K562 (cell line): Measurements from ENCODE around the gene SLC7A10. TPM values are rescaled to one million over a fixed set of nuclear protein-coding genes. Genes with fewer than 3 reads are reported as not detected.

Experiments used
- ATAC-seq: fragments of 200-7000 bp; cut with Tn5 transposase; 3 replicates; pipeline ENCODE4 v1.9.1; 2020; ENCODE audit warnings: moderate library complexity
- BruUV-seq: library from RNA; stranded (reverse); fragments of 400-500 nt; replicated peaks from 2 replicates; lab custom pipeline; 2021; lab: Mats Ljungman, UMichigan
- CTCF ChIA-PET: fragments of 300-600 bp; formaldehyde crosslinking; extraction: SDS; loops from one replicate; lab custom pipeline; 2021; ENCODE audit warnings: low intra/inter-chr PET ratio; lab: Yijun Ruan, JAX
- POLR2A ChIA-PET: fragments of 300-600, 350-650 bp; sonication (Branson Sonifier 250); formaldehyde crosslinking; extraction: SDS; loops from one replicate; lab custom pipeline; 2021; ENCODE audit warnings: antibody characterized with exemption, inconsistent platforms; lab: Yijun Ruan, JAX
- DNase-seq, 4 experiments: peaks; one replicate each; pipeline versions ENCODE4 v3.0.0 to v3.0.0-alpha.2; 2011 to 2018; ENCODE audit warnings: low spot score in 3 of 4, mixed read lengths in 3 of 4; ENCODE audit errors: extremely low read depth in 1 of 4
- FAIRE-seq: peaks from 2 replicates; lab custom pipeline; 2011; peaks lifted over from hg19 to GRCh38; lab: Jason Lieb, UNC
- H2AFZ ChIP-seq: 2 replicates; pipeline ENCODE4 v1.6.0; 2011; ENCODE audit warnings: low read depth, low read length, control low read depth, inconsistent platforms
- H3K27ac ChIP-seq: fragments of 200-600 bp; 3 replicates; pipeline ENCODE4 v1.8.0; 2011; ENCODE audit warnings: low read depth, mild to moderate bottlenecking, control low read depth, inconsistent platforms, low read length, moderate library complexity, mixed read lengths; ENCODE audit errors: extremely low read depth
- H3K27me3 ChIP-seq, 2 experiments: fragments of 300-600 bp in 1 of 2; 2 replicates in 1 of 2; 3 replicates in 1 of 2; pipeline versions ENCODE4 v1.6.0 to v1.8.0; 2011; ENCODE audit warnings: inconsistent platforms in 2 of 2, low read length in 2 of 2, mild to moderate bottlenecking in 1 of 2, mixed read lengths in 1 of 2, moderate library complexity in 1 of 2; ENCODE audit not compliant: control insufficient read depth in 2 of 2, insufficient read depth in 2 of 2
- H3K36me3 ChIP-seq: fragments of 300-600 bp; 3 replicates; pipeline ENCODE4 v1.8.0; 2011; ENCODE audit warnings: mild to moderate bottlenecking, low read length, inconsistent platforms; ENCODE audit not compliant: control insufficient read depth, insufficient read depth
- H3K4me1 ChIP-seq, 2 experiments: fragments of 200-600 bp in 1 of 2; replicated peaks in 1 of 2; 2 replicates in 1 of 2; 3 replicates in 1 of 2; pipeline versions ENCODE4 v1.5.1 to v1.8.0; 2011; ENCODE audit warnings: inconsistent platforms in 2 of 2, low read length in 2 of 2, mild to moderate bottlenecking in 1 of 2, mixed read lengths in 1 of 2, moderate library complexity in 1 of 2; ENCODE audit not compliant: control insufficient read depth in 2 of 2, insufficient read depth in 2 of 2
- H3K4me2 ChIP-seq: 2 replicates; pipeline ENCODE4 v1.6.1; 2011; ENCODE audit warnings: low read length, control low read depth, inconsistent platforms, mixed read lengths; ENCODE audit not compliant: insufficient read depth
- H3K4me3 ChIP-seq: fragments of 200-600 bp; sonication (generic), shearing (Covaris generic); 2 replicates; pipeline ENCODE4 v1.5.1; 2016; ENCODE audit warnings: control low read depth, inconsistent platforms
- H3K79me2 ChIP-seq: fragments of 200-600 bp; 3 replicates; pipeline ENCODE4 v1.8.0; 2011; ENCODE audit warnings: low read length, inconsistent platforms; ENCODE audit not compliant: control insufficient read depth, insufficient read depth
- H3K9ac ChIP-seq, 2 experiments: 2 replicates each; pipeline versions ENCODE4 v1.6.0 to v1.6.1; 2011; ENCODE audit warnings: low read depth in 2 of 2, low read length in 2 of 2, control low read depth in 1 of 2, inconsistent platforms in 1 of 2, mild to moderate bottlenecking in 1 of 2, mixed read lengths in 1 of 2; ENCODE audit not compliant: insufficient read depth in 1 of 2
- H3K9me1 ChIP-seq: one replicate; pipeline ENCODE4 v1.6.0; 2011; ENCODE audit warnings: inconsistent platforms, mild to moderate bottlenecking, low read length, moderate library complexity; ENCODE audit not compliant: control insufficient read depth, insufficient read depth
- H3K9me3 ChIP-seq: replicated peaks from 2 replicates; pipeline ENCODE4 v1.5.1; 2011; ENCODE audit warnings: low read depth, low read length, inconsistent platforms; ENCODE audit not compliant: control insufficient read depth, insufficient read depth
- H4K20me1 ChIP-seq: replicated peaks from 2 replicates; pipeline ENCODE4 v1.6.1; 2011; ENCODE audit warnings: low read length, inconsistent platforms, mixed read lengths; ENCODE audit not compliant: control insufficient read depth, insufficient read depth
- GABPA ChIP-seq: fragments of 200-800 bp; sonication (Bioruptor generic); conservative IDR thresholded peaks from 2 replicates; pipeline ENCODE4 v1.6.1; 2016; ENCODE audit warnings: low read depth, missing genetic modification characterization, missing compliant biosample characterization
- GTF2F1 ChIP-seq: IDR thresholded peaks from 2 replicates; pipeline ENCODE4 v1.6.1; 2011; ENCODE audit warnings: low read depth, low read length, improper control_type of control experiment
- WGBS: fragments of 100-300 bp; shearing (Covaris generic); methylation state at CpG from one replicate; pipeline ENCODE4 v1.1.6; 2016; ENCODE audit warnings: low coverage, mixed read lengths; ENCODE audit not compliant: insufficient coverage; ENCODE audit errors: missing lambda C conversion rate; 5-methylcytosine and 5-hydroxymethylcytosine counted together
- in situ Hi-C: fragments of 300-500 bp; cut with MboI; formaldehyde crosslinking; loops from 4 replicates; pipeline ENCODE4 v1.15.0; 2018; ENCODE audit warnings: inconsistent platforms, mixed read lengths
- intact Hi-C: fragments of 100-400 bp; cut with micrococcal nuclease; formaldehyde crosslinking; loops from 2 replicates; pipeline ENCODE4 v1.14.2; 2022
- polyA plus RNA-seq, 8 experiments: library from polyadenylated mRNA; depleted of rRNA in 4 of 8; stranded (reverse) in 5 of 8; unstranded in 3 of 8; fragments of >200 nt; fragmentation: Nextera tagmentation in 2 of 8; fragmentation: Illumina TruSeq in 1 of 8; extraction: Ambion mirVana in 2 of 8; extraction: Trizol in 1 of 8; gene quantifications; 2 replicates each; pipeline versions ENCODE4 v1.2.1 to v1.2.3, GENCODE V29; 2011 to 2014; ENCODE audit warnings: inconsistent platforms in 1 of 8, missing spikeins in 1 of 8
- total RNA-seq, 7 experiments: library from RNA; depleted of rRNA in 6 of 7; stranded (reverse); fragments of >200 nt in 6 of 7; fragmentation: Illumina TruSeq in 2 of 7; extraction: Trizol in 2 of 7; gene quantifications; 2 replicates each; pipeline versions ENCODE4 v1.2.1 to v1.2.3, GENCODE V29; 2011 to 2021; ENCODE audit warnings: low replicate concordance in 1 of 7
- TF ChIP-seq, protein P1 (sequence below): fragments of 450-650 bp; IDR thresholded peaks from 2 replicates; pipeline ENCODE4 v1.6.1; 2016; ENCODE audit warnings: mild to moderate bottlenecking

SLC7A10 gene
- total and polyA plus RNA-seq, 9 of the 15 experiments (the other 6 are each of a cell fraction or from before 2014, with no cell fraction given), result 0.07 TPM; not detected in 8

DNA sequence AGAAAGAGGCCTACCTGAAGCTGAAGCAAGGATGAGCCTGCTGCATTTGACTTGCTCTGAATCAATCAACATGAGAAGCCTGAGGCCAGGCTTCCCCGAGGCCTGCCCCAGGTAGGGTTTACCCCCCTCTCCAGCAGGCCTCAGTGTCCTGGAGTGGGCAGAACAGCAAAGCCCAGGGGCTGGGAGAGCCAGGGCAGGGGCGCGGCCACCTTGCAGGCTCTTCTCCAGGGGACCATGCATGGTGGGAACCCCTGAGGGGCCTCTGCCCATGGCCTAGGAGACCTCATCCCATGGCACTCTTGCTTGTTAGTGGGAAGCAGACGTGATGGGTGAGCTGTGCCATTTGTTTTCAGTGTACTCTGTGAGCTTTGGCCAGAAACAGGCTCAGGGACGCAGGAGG is 51.5 kb downstream of the SLC7A10 start:
- POLR2A ChIA-PET, result interaction anchor here (0.7 to 1.4 kb wide), 2 partner anchors 9 to 12 kb away, joined by 3 read pairs; no protein-coding TSS in a partner anchor
- intact Hi-C loops, result no loop called here
- ATAC-seq, result no peak

More for the DNA sequence above, 51.5 kb downstream of the SLC7A10 start:
- Histone ChIP-seq H3K27me3 (no peaks in the 10 kb centered on the region), H4K20me1 (peaks cover 4% of the 10 kb centered on the region; the same call in 1 of the 2 replicates), H3K4me3 (no peak overlapping the region), H2AFZ (no peak overlapping the region), H3K9ac (no peak overlapping the region), H3K79me2 (peaks cover 10% of the 10 kb centered on the region; the same call in 2 of the 3 replicates), H3K4me2 (no peak overlapping the region), H3K36me3 (no peaks in the 10 kb centered on the region), H3K4me1 (peaks cover 12 to 30% of the 10 kb centered on the region in 2 experiments; a peak in 4 of 5 replicates), H3K9me3 (no peaks in the 10 kb centered on the region), H3K9me1 (no peaks in the 10 kb centered on the region)
- BruUV-seq, result no TSS peak
- DNase-seq (no peak), FAIRE-seq (no peak)
- 80% methylated on average over 4 of the region's 5 CpGs for WGBS
- in situ Hi-C loops, result no loop called here
- CTCF ChIA-PET, result no interaction called here
- TF ChIP-seq GTF2F1, result no peak
- TF ChIP-seq, protein P1, sequence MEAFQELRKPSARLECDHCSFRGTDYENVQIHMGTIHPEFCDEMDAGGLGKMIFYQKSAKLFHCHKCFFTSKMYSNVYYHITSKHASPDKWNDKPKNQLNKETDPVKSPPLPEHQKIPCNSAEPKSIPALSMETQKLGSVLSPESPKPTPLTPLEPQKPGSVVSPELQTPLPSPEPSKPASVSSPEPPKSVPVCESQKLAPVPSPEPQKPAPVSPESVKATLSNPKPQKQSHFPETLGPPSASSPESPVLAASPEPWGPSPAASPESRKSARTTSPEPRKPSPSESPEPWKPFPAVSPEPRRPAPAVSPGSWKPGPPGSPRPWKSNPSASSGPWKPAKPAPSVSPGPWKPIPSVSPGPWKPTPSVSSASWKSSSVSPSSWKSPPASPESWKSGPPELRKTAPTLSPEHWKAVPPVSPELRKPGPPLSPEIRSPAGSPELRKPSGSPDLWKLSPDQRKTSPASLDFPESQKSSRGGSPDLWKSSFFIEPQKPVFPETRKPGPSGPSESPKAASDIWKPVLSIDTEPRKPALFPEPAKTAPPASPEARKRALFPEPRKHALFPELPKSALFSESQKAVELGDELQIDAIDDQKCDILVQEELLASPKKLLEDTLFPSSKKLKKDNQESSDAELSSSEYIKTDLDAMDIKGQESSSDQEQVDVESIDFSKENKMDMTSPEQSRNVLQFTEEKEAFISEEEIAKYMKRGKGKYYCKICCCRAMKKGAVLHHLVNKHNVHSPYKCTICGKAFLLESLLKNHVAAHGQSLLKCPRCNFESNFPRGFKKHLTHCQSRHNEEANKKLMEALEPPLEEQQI, result no peak
- no peak for TF ChIP-seq GABPA (tag)
- TF ChIP-seq, all 486 proteins: peak for 0
- H3K27ac ChIP-seq, result no peak overlapping the region
